ENCODE results near the gene PCDHA1.

Gene PCDHA1

DNA sequence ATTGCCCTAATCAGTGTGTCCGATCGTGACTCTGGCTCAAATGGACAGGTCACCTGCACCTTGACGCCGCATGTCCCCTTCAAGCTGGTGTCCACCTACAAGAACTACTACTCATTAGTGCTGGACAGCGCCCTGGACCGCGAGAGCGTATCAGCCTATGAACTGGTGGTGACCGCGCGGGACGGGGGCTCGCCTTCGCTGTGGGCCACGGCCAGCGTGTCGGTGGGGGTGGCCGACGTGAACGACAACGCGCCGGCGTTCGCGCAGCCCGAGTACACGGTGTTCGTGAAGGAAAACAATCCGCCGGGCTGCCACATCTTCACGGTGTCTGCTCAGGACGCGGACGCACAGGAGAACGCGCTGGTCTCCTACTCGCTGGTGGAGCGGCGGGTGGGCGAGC is 97.4 kb downstream of the PCDHA1 start:
- Histone ChIP-seq H3K27me3 (ENCODE audit: insufficient read depth, poor library complexity, severe bottlenecking) (no peaks in the 10 kb centered on the region), H3K4me3 (replicated peaks; ENCODE audit: insufficient read depth, low read length) (no peak overlapping the region), H3K27ac (replicated peaks) (no peak overlapping the region)
- DNase-seq (ENCODE audit: low read depth in 1 of 2, low spot score in 1 of 2), result no peak
- TF ChIP-seq GABPA (IDR thresholded peaks at IDR 0.05; ENCODE audit: low read depth), result no peak
- TF ChIP-seq, protein P1, sequence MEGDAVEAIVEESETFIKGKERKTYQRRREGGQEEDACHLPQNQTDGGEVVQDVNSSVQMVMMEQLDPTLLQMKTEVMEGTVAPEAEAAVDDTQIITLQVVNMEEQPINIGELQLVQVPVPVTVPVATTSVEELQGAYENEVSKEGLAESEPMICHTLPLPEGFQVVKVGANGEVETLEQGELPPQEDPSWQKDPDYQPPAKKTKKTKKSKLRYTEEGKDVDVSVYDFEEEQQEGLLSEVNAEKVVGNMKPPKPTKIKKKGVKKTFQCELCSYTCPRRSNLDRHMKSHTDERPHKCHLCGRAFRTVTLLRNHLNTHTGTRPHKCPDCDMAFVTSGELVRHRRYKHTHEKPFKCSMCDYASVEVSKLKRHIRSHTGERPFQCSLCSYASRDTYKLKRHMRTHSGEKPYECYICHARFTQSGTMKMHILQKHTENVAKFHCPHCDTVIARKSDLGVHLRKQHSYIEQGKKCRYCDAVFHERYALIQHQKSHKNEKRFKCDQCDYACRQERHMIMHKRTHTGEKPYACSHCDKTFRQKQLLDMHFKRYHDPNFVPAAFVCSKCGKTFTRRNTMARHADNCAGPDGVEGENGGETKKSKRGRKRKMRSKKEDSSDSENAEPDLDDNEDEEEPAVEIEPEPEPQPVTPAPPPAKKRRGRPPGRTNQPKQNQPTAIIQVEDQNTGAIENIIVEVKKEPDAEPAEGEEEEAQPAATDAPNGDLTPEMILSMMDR (IDR thresholded peaks at IDR 0.05; ENCODE audit: insufficient read depth, low read length), result no peak
- no peak for TF ChIP-seq POLR2AphosphoS5 (IDR thresholded peaks at IDR 0.05; ENCODE audit: low read depth)
- no peak for TF ChIP-seq SPI1 (IDR thresholded peaks at IDR 0.05; ENCODE audit: borderline replicate concordance, low read depth)
- TF ChIP-seq, protein P2, sequence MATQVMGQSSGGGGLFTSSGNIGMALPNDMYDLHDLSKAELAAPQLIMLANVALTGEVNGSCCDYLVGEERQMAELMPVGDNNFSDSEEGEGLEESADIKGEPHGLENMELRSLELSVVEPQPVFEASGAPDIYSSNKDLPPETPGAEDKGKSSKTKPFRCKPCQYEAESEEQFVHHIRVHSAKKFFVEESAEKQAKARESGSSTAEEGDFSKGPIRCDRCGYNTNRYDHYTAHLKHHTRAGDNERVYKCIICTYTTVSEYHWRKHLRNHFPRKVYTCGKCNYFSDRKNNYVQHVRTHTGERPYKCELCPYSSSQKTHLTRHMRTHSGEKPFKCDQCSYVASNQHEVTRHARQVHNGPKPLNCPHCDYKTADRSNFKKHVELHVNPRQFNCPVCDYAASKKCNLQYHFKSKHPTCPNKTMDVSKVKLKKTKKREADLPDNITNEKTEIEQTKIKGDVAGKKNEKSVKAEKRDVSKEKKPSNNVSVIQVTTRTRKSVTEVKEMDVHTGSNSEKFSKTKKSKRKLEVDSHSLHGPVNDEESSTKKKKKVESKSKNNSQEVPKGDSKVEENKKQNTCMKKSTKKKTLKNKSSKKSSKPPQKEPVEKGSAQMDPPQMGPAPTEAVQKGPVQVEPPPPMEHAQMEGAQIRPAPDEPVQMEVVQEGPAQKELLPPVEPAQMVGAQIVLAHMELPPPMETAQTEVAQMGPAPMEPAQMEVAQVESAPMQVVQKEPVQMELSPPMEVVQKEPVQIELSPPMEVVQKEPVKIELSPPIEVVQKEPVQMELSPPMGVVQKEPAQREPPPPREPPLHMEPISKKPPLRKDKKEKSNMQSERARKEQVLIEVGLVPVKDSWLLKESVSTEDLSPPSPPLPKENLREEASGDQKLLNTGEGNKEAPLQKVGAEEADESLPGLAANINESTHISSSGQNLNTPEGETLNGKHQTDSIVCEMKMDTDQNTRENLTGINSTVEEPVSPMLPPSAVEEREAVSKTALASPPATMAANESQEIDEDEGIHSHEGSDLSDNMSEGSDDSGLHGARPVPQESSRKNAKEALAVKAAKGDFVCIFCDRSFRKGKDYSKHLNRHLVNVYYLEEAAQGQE (IDR thresholded peaks at IDR 0.05; ENCODE audit: insufficient replicate concordance, low read depth), result no peak

DNA sequence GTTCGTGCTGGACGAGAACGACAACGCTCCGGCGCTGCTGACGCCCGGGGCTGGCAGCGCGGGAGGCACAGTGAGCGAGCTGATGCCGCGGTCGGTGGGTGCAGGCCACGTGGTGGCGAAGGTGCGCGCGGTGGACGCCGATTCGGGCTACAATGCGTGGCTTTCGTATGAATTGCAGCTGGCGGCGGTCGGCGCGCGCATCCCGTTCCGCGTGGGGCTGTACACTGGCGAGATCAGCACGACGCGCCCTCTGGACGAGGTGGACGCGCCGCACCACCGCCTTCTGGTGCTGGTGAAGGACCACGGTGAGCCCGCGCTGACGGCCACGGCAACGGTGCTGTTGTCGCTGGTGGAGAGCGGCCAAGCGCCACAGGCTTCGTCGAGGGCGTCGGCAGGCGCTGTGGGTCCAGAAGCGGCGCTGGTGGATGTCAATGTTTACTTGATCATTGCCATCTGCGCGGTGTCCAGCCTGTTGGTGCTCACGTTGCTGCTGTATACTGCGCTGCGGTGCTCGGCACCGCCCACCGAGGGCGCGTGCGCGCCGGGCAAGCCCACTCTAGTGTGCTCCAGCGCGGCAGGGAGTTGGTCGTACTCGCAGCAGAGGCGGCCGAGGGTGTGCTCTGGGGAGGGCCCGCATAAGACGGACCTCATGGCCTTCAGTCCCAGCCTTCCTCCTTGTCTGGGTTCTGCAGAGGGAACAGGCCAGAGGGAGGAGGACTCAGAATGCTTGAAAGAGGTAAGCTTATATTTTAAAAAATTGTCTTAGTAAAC is 98.2 kb downstream of the PCDHA1 start:
- H3K27ac ChIP-seq (replicated peaks), result no peak overlapping the region
- TF ChIP-seq POLR2AphosphoS5 (IDR thresholded peaks at IDR 0.05; ENCODE audit: low read depth), result no peak
- TF ChIP-seq, protein P2 (IDR thresholded peaks at IDR 0.05; ENCODE audit: insufficient replicate concordance, low read depth), result no peak
- H3K4me3 ChIP-seq (replicated peaks; ENCODE audit: insufficient read depth, low read length), result no peak overlapping the region
- no peaks in the 10 kb centered on the region for H3K27me3 ChIP-seq (ENCODE audit: insufficient read depth, poor library complexity, severe bottlenecking)
- DNase-seq (ENCODE audit: low read depth in 1 of 2, low spot score in 1 of 2), result no peak

DNA sequence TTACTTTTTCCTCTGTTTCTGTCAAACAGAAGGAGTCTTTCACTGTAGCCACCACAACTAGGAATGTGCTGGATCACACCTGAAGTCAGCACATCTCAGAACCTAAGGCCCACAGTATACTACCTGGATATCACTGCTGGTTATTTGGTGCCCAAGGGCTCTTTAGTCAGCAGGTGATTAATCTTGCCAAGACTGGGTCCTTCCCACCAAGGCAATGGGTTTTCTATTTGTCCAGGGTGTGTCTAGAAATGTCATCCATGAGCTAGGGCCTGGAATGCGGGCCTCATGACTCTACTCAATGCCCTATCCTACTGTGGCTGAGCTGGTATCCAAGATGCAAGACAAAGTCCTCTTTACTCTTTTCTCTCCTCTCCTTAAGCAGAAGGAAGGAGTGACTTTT is 130.4 kb downstream of the PCDHA1 start:
- Histone ChIP-seq H3K27ac (replicated peaks) (no peak overlapping the region), H3K4me3 (replicated peaks; ENCODE audit: insufficient read depth, low read length) (no peak overlapping the region), H3K27me3 (ENCODE audit: insufficient read depth, poor library complexity, severe bottlenecking) (no peaks in the 10 kb centered on the region)
- TF ChIP-seq POLR2AphosphoS5 (IDR thresholded peaks at IDR 0.05; ENCODE audit: low read depth) (no peak), SPI1 (IDR thresholded peaks at IDR 0.05; ENCODE audit: borderline replicate concordance, low read depth) (no peak), GABPA (IDR thresholded peaks at IDR 0.05; ENCODE audit: low read depth) (no peak)
- TF ChIP-seq, protein P1 (IDR thresholded peaks at IDR 0.05; ENCODE audit: insufficient read depth, low read length), result no peak
- TF ChIP-seq, protein P2 (IDR thresholded peaks at IDR 0.05; ENCODE audit: insufficient replicate concordance, low read depth), result no peak
- no peak for DNase-seq (ENCODE audit: low read depth in 1 of 2, low spot score in 1 of 2)

Data from HL-60 (cell line).